Lower lobe of right lung (tissue), 2 donors: ENCODE measurements around the gene KRTAP10-9. TPM values are rescaled to one million over a fixed set of nuclear protein-coding genes. Genes with fewer than 3 reads are reported as not detected.
"Not testable (repeated sequence)": the region's sequence is repeated elsewhere in the genome, so short reads cannot be mapped to it uniquely, and the experiment has no call there.

ENCODE experiments used
- ATAC-seq, 2 donors: fragments of 200-7000 bp; cut with Tn5 transposase; one replicate each; pipeline ENCODE4 v1.9.1; 2020 to 2022; ENCODE audit warnings: mild to moderate bottlenecking in 2 of 2, moderate library complexity in 2 of 2
- DNase-seq: peaks from one replicate; pipeline ENCODE4 v3.0.0-alpha.2; 2020
- H3K27ac ChIP-seq: fragments of 200-600 bp; one replicate; pipeline ENCODE4 v1.8.0; 2022
- H3K27me3 ChIP-seq: fragments of 200-600 bp; one replicate; pipeline ENCODE4 v1.8.0; 2022; ENCODE audit warnings: low read depth
- H3K36me3 ChIP-seq: fragments of 200-600 bp; one replicate; pipeline ENCODE4 v1.8.0; 2022; ENCODE audit warnings: mild to moderate bottlenecking
- H3K4me1 ChIP-seq: fragments of 200-600 bp; one replicate; pipeline ENCODE4 v1.8.0; 2022
- H3K4me3 ChIP-seq: fragments of 200-600 bp; one replicate; pipeline ENCODE4 v1.8.0; 2022; ENCODE audit warnings: mild to moderate bottlenecking
- H3K9me3 ChIP-seq: fragments of 200-600 bp; one replicate; pipeline ENCODE4 v1.8.0; 2022
- CTCF ChIP-seq: fragments of 200-600 bp; IDR thresholded peaks from one replicate; pipeline ENCODE4 v1.8.0; 2022; ENCODE audit warnings: antibody characterized with exemption, mild to moderate bottlenecking
- intact Hi-C: fragments of 100-400 bp; cut with DNase I; formaldehyde crosslinking; loops from one replicate; pipeline ENCODE4 v1.11.0; 2022
- total RNA-seq: library from RNA; stranded (reverse); fragmentation: NEBNext Ultra II Directional; extraction: Animal tissue kit (Norgen Biotek cat#: 25700); gene quantifications from one replicate; pipeline ENCODE4 v1.2.1, GENCODE V29; 2021
- donor health status: DM: no; HTN: yes; CAD: no; lungs with severe emphysema.

Gene KRTAP10-9
- total RNA-seq, 1 donor from 2014 or later: not detected

- Histone ChIP-seq H3K4me3 (no peak overlapping the region), H3K27me3 (peaks cover 30% of the 10 kb centered on the region), H3K36me3 (no peaks in the 10 kb centered on the region), H3K9me3 (no peaks in the 10 kb centered on the region), H3K4me1 (no peaks in the 10 kb centered on the region), H3K27ac (no peak overlapping the region)
- TF ChIP-seq CTCF: no peak
- intact Hi-C loops: no loop called here
- ATAC-seq: no peak
- DNase-seq: no peak
These were observed 37.8 kb upstream of the KRTAP10-9 start for GRCh38 chr21:44589094-44589493.

- TF ChIP-seq CTCF: no peak
- no peak for DNase-seq
- Histone ChIP-seq H3K27me3 (peaks cover 25% of the 10 kb centered on the region), H3K27ac (no peak overlapping the region), H3K36me3 (no peaks in the 10 kb centered on the region), H3K4me1 (no peaks in the 10 kb centered on the region), H3K9me3 (no peaks in the 10 kb centered on the region), H3K4me3 (no peak overlapping the region)
- intact Hi-C loops: no loop called here
- peak in 1 of 2 donors; percentile 20 for ATAC-seq
These were observed 37.1 kb upstream of the KRTAP10-9 start for GRCh38 chr21:44589586-44590305.

- no peak for TF ChIP-seq CTCF
- DNase-seq (no peak), ATAC-seq (peak in 1 of 2 donors; percentile 51)
- Histone ChIP-seq H3K4me1 (no peaks in the 10 kb centered on the region), H3K4me3 (no peak overlapping the region), H3K9me3 (no peaks in the 10 kb centered on the region), H3K27ac (no peak overlapping the region), H3K36me3 (no peaks in the 10 kb centered on the region), H3K27me3 (peaks cover 25% of the 10 kb centered on the region)
- intact Hi-C loops: no loop called here
These were observed 36.6 kb upstream of the KRTAP10-9 start for GRCh38 chr21:44590311-44590721.

GRCh38 chr21:44590897-44591800, 35.7 kb upstream of the KRTAP10-9 start:
- H3K4me1 ChIP-seq, ATAC-seq, intact Hi-C loops, H3K4me3 ChIP-seq, H3K27ac ChIP-seq, H3K36me3 ChIP-seq, H3K9me3 ChIP-seq, DNase-seq: not testable (repeated sequence)
- H3K27me3 ChIP-seq: peaks cover 23% of the 10 kb centered on the region

- H3K27ac ChIP-seq, H3K4me3 ChIP-seq, H3K4me1 ChIP-seq, ATAC-seq, H3K36me3 ChIP-seq, intact Hi-C loops, DNase-seq, H3K9me3 ChIP-seq: not testable (repeated sequence)
- H3K27me3 ChIP-seq: peaks cover 17% of the 10 kb centered on the region
These were observed 35.1 kb upstream of the KRTAP10-9 start for GRCh38 chr21:44591801-44592130.

- no peak within 1 kb of the TSS for H3K4me3 ChIP-seq
- no peaks in the 10 kb centered on the region for H3K4me1 ChIP-seq
- peaks cover 17% of the 10 kb centered on the region for H3K27me3 ChIP-seq
- DNase-seq (no peak), ATAC-seq (peak in 1 of 2 donors; percentile 28)
- no peaks in the 10 kb centered on the region for H3K9me3 ChIP-seq
- no peak for TF ChIP-seq CTCF
- no peaks in the 10 kb centered on the region for H3K36me3 ChIP-seq
- H3K27ac ChIP-seq: no peak within 1 kb of the TSS
- intact Hi-C loops: no loop called here
These were observed 34.2 kb upstream of the KRTAP10-9 start, which contains the start of gene KRTAP10-6 for GRCh38 chr21:44592446-44593311. Gene KRTAP10-6 (minus strand): TSS chr21:44592505. CDS start chr21:44592484, 21 bp downstream.
